Stomach (tissue), 4 donors: Measurements from ENCODE around the gene RENBP.

ENCODE experiments used
- POLR2A ChIP-seq, 4 donors: fragments of 450-650 bp; IDR thresholded peaks; one replicate each; pipeline ENCODE4 v1.6.1; 2016; ENCODE audit warnings: antibody characterized with exemption in 4 of 4, control low read depth in 2 of 4, mild to moderate bottlenecking in 1 of 4, moderate library complexity in 1 of 4
- TF ChIP-seq, protein P1 (sequence below), 7 experiments: fragments of 450-650 bp in 4 of 7; fragments of 200-600 bp in 3 of 7; sonication (generic) in 3 of 7; IDR thresholded peaks; one replicate each; pipeline ENCODE4 v1.5.1; 2016 to 2019; ENCODE audit warnings: antibody characterized with exemption in 7 of 7, control low read depth in 2 of 7, mild to moderate bottlenecking in 1 of 7

DNA sequence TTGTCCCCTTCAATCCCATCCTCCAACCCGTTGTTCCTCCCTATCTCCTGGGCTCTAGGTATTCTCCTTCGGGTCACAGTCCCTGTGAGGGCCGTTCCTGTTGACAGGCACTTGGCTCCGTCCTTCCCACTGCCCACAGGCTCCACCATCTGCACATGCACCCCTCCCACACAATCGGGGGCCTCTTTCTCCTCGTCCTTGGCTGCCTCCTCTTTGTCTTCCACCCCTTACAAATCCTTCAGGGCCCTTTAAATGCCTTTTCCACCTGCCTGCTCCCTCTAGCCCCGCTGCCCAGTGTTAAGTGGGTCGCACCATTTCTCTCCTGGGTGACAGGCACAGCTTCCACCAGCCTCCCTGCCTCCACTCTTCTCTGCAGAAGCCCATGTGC is 42.7 kb downstream of the RENBP start:
- TF ChIP-seq, protein P1, sequence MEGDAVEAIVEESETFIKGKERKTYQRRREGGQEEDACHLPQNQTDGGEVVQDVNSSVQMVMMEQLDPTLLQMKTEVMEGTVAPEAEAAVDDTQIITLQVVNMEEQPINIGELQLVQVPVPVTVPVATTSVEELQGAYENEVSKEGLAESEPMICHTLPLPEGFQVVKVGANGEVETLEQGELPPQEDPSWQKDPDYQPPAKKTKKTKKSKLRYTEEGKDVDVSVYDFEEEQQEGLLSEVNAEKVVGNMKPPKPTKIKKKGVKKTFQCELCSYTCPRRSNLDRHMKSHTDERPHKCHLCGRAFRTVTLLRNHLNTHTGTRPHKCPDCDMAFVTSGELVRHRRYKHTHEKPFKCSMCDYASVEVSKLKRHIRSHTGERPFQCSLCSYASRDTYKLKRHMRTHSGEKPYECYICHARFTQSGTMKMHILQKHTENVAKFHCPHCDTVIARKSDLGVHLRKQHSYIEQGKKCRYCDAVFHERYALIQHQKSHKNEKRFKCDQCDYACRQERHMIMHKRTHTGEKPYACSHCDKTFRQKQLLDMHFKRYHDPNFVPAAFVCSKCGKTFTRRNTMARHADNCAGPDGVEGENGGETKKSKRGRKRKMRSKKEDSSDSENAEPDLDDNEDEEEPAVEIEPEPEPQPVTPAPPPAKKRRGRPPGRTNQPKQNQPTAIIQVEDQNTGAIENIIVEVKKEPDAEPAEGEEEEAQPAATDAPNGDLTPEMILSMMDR (IDR thresholded peaks at IDR 0.05) = no peak
- TF ChIP-seq POLR2A (IDR thresholded peaks at IDR 0.05) = no peak
